ENCODE data around the gene ST6GALNAC6.

DNA sequence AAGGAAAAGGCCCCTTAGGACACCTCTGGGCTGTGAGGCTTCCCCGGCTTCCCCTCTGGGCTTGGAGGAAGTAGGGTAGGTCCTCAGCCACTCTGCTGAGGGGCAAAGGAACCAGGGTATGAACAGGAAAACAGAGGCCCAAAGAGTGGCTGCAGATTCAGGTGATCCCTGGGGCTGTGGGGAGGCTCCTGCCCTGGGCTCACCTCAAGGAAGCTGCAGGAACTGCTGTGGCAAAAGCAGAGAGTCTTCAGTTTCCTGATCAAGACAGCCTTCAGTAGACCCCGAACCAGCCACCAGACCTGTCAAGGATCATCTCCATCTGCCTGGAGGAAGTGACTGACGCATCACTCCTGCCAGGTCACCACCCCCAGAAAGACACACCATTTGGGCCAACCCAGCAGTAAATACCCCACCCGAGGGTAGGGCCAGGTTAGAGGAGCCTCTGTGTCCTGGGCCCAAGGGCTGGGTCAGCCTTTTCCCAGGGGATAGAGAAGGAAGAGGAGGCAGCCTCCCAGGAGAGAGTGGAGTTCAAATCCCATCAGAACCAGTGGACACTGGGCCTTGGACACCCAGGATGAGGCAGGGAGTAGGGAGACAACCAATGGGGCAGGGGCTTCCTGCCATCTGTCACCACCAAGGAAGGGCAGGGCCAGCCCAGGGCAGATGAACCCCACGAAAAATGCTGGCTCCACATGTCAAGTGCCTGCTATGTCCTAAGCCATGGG lies 5.8 kb upstream of the ST6GALNAC6 start:
- TF ChIP-seq, protein P1, sequence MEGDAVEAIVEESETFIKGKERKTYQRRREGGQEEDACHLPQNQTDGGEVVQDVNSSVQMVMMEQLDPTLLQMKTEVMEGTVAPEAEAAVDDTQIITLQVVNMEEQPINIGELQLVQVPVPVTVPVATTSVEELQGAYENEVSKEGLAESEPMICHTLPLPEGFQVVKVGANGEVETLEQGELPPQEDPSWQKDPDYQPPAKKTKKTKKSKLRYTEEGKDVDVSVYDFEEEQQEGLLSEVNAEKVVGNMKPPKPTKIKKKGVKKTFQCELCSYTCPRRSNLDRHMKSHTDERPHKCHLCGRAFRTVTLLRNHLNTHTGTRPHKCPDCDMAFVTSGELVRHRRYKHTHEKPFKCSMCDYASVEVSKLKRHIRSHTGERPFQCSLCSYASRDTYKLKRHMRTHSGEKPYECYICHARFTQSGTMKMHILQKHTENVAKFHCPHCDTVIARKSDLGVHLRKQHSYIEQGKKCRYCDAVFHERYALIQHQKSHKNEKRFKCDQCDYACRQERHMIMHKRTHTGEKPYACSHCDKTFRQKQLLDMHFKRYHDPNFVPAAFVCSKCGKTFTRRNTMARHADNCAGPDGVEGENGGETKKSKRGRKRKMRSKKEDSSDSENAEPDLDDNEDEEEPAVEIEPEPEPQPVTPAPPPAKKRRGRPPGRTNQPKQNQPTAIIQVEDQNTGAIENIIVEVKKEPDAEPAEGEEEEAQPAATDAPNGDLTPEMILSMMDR (IDR thresholded peaks at IDR 0.05 in 2 of 3, conservative IDR thresholded peaks at IDR 0.05 in 1 of 3; ENCODE audit: borderline replicate concordance in 1 of 3, insufficient read depth in 1 of 3, low read depth in 2 of 3, low read length in 2 of 3), result no peak
- TF ChIP-seq POLR2A (IDR thresholded peaks at IDR 0.05; ENCODE audit: borderline replicate concordance, extremely low read depth, insufficient read depth, insufficient read length) (no peak), FOSL1 (IDR thresholded peaks at IDR 0.05; ENCODE audit: low read depth) (no peak), EZH2 (IDR thresholded peaks at IDR 0.05) (no peak), CEBPB (IDR thresholded peaks at IDR 0.05; ENCODE audit: low read depth) (no peak)
